Breast epithelium (tissue), 4 donors: ENCODE data around the gene IFNW1. TPM values are rescaled to one million over a fixed set of nuclear protein-coding genes. Genes with fewer than 3 reads are reported as not detected.
"Not testable (repeated sequence)": the region's sequence is repeated elsewhere in the genome, so short reads cannot be mapped to it uniquely, and the experiment has no call there.

Source experiments
- DNase-seq, 2 donors: peaks; one replicate each; pipeline ENCODE4 v3.0.0-alpha.2; 2019; ENCODE audit warnings: low spot score in 2 of 2
- H3K27ac ChIP-seq, 2 donors: fragments of 200-600 bp; sonication (generic) in 1 of 2; one replicate each; pipeline ENCODE4 v1.5.1; 2016 to 2019; ENCODE audit warnings: mild to moderate bottlenecking in 1 of 2
- H3K27me3 ChIP-seq, 2 donors: fragments of 200-600 bp; sonication (generic) in 1 of 2; one replicate each; pipeline versions ENCODE4 v1.5.1 to v1.6.0; 2017 to 2019; ENCODE audit warnings: control low read depth in 1 of 2, mild to moderate bottlenecking in 1 of 2
- H3K36me3 ChIP-seq: fragments of 200-600 bp; one replicate; pipeline ENCODE4 v1.5.1; 2019
- H3K4me1 ChIP-seq, 2 donors: fragments of 200-600 bp; sonication (generic); one replicate each; pipeline ENCODE4 v1.5.1; 2016 to 2019; ENCODE audit warnings: control low read depth in 1 of 2
- H3K4me3 ChIP-seq, 3 donors: fragments of 200-600 bp; sonication (generic); 1 replicate in 2 of 3; 2 replicates in 1 of 3; pipeline ENCODE4 v1.5.1; 2016 to 2019; ENCODE audit warnings: mild to moderate bottlenecking in 3 of 3, moderate library complexity in 2 of 3
- H3K9me3 ChIP-seq, 2 donors: fragments of 200-600 bp; sonication (generic) in 1 of 2; one replicate each; pipeline ENCODE4 v1.5.1; 2016 to 2019; ENCODE audit warnings: control low read depth in 1 of 2
- CTCF ChIP-seq, 3 donors: fragments of 450-650 bp; IDR thresholded peaks; one replicate each; pipeline ENCODE4 v1.5.1; 2016 to 2017; ENCODE audit warnings: antibody characterized with exemption in 3 of 3, mild to moderate bottlenecking in 3 of 3, moderate library complexity in 3 of 3
- POLR2A ChIP-seq: fragments of 450-650 bp; IDR thresholded peaks from one replicate; pipeline ENCODE4 v1.6.1; 2016; ENCODE audit warnings: antibody characterized with exemption, mild to moderate bottlenecking, moderate library complexity
- POLR2AphosphoS5 ChIP-seq, 3 donors: sonication (generic); formaldehyde crosslinking; IDR thresholded peaks; one replicate each; pipeline ENCODE4 v1.6.1; 2017; ENCODE audit warnings: antibody characterized with exemption in 3 of 3
- intact Hi-C: fragments of 100-400 bp; cut with DNase I; formaldehyde crosslinking; loops from one replicate; pipeline ENCODE4 v1.15.1; 2023; ENCODE audit warnings: low total_unique reads
- total RNA-seq, 3 donors: library from RNA; depleted of rRNA; stranded (reverse); fragments of >200 nt; gene quantifications; one replicate each; pipeline ENCODE4 v1.1.0, GENCODE V29; 2016

The IFNW1 gene
- total RNA-seq, 3 donors from 2014 or later, result not detected

- peaks cover 0 to 9% of the 10 kb centered on the region in 2 donors for H3K9me3 ChIP-seq
Observed at GRCh38 chr9:21144603-21145002, 3.0 kb upstream of the IFNW1 start.

GRCh38 chr9:21137020-21137419 is 4.6 kb downstream of the IFNW1 start:
- TF ChIP-seq CTCF (IDR thresholded peaks at IDR 0.05) (no peak), POLR2A (no peak), POLR2AphosphoS5 (IDR thresholded peaks at IDR 0.05) (no peak)
- Histone ChIP-seq H3K4me3 (no peak overlapping the region), H3K36me3 (no peaks in the 10 kb centered on the region), H3K9me3 (no peaks in the 10 kb centered on the region), H3K27ac (no peak overlapping the region), H3K4me1 (no peaks in the 10 kb centered on the region), H3K27me3 (no peaks in the 10 kb centered on the region)
- intact Hi-C loops, result no loop called here
- DNase-seq, result no peak

More at GRCh38 chr9:21144603-21145002, 3.0 kb upstream of the IFNW1 start:
- intact Hi-C loops, result no loop called here
- DNase-seq, result no peak
- TF ChIP-seq POLR2A, result no peak
- TF ChIP-seq CTCF (IDR thresholded peaks at IDR 0.05), result no peak
- TF ChIP-seq POLR2AphosphoS5 (IDR thresholded peaks at IDR 0.05), result no peak
- no peak overlapping the region for H3K4me3 ChIP-seq
- H3K4me1 ChIP-seq, result no peaks in the 10 kb centered on the region
- no peaks in the 10 kb centered on the region for H3K27me3 ChIP-seq
- H3K36me3 ChIP-seq, result no peaks in the 10 kb centered on the region
- H3K27ac ChIP-seq, result no peak overlapping the region

GRCh38 chr9:21135736-21136135 is 5.9 kb downstream of the IFNW1 start:
- Histone ChIP-seq H3K27me3 (no peaks in the 10 kb centered on the region), H3K27ac (no peak overlapping the region), H3K9me3 (no peaks in the 10 kb centered on the region), H3K4me1 (no peaks in the 10 kb centered on the region), H3K4me3 (no peak overlapping the region), H3K36me3 (no peaks in the 10 kb centered on the region)
- no peak for DNase-seq
- intact Hi-C loops, result no loop called here
- TF ChIP-seq POLR2A (no peak), CTCF (IDR thresholded peaks at IDR 0.05) (no peak), POLR2AphosphoS5 (IDR thresholded peaks at IDR 0.05) (no peak)

GRCh38 chr9:21128186-21128585 is 13.4 kb downstream of the IFNW1 start:
- H3K4me1 ChIP-seq, intact Hi-C loops, H3K27me3 ChIP-seq, H3K36me3 ChIP-seq, H3K9me3 ChIP-seq, DNase-seq, H3K4me3 ChIP-seq, H3K27ac ChIP-seq: not testable (repeated sequence)

- no peaks in the 10 kb centered on the region for H3K27me3 ChIP-seq
- TF ChIP-seq POLR2AphosphoS5 (IDR thresholded peaks at IDR 0.05) (no peak), CTCF (IDR thresholded peaks at IDR 0.05) (no peak), POLR2A (no peak)
- no peaks in the 10 kb centered on the region for H3K36me3 ChIP-seq
- no peaks in the 10 kb centered on the region for H3K4me1 ChIP-seq
- no peak overlapping the region for H3K27ac ChIP-seq
- H3K9me3 ChIP-seq, result no peaks in the 10 kb centered on the region
- DNase-seq, result no peak
- intact Hi-C loops, result no loop called here
- no peak overlapping the region for H3K4me3 ChIP-seq
Observed at GRCh38 chr9:21121595-21122251, 19.9 kb downstream of the IFNW1 start.
